Neural progenitor cell (in vitro differentiated cells): ENCODE results near the gene DISP2.
A peak's percentile ranks its signal among the peaks of the same experiment; 100 is the strongest.

ENCODE experiments used
- EZH2 ChIP-seq: fragments of 200-600 bp; sonication (generic); IDR thresholded peaks from 2 replicates; pipeline ENCODE4 v1.6.1; 2017; ENCODE audit warnings: antibody characterized with exemption, mild to moderate bottlenecking, moderate library complexity
- TF ChIP-seq, protein P1 (sequence below): fragments of 200-600 bp; sonication (generic); IDR thresholded peaks from 2 replicates; pipeline ENCODE4 v1.5.1; 2017; ENCODE audit warnings: antibody characterized with exemption, mild to moderate bottlenecking

DNA sequence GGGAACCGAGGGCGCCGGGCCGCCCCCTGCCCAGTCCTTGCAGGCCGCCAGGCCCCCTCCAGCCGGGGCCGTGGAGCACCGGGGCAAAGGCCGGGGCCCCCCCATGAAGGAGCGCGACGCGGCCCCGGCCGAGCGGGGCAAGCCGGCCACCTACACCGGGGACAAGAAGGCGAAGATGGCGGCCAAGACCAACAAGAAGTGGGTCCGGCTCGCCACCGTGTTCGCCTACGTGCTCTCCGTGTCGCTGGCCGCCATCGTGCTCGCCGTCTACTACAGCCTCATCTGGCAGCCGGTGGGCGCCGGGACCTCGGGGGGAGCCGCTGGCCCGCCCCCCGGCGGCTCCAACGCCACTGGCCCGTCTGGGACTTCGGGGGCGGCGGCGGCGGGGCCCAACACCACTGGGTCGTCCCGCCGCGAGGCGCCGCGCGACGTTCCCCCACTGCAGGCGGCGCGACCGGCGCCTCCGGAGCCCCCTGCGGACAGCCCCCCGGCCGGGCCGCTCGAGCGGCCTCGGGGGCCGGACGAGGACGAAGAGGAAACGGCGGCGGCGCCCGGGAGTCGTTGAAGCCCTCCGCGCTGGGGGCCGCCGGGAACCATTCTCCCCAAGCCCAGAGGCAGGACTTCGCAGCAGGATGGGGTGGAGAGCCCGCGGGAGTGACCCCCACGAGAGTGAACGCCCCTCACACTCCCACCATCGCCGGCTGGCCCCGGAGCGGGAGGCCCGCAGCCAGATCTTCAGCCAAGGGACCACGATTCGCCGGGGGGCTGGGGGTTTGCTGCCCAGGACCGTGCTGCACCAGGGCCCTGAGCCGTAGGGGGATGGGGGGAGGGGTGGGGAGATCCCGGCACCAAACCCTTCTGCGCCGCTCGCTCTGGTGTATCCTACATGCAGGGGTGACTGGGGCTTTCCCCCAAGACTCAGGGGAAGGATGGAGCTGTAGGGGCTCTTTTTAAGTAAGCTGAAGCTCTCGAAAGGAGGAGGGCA lies 33.8 kb upstream of the DISP2 start:
- TF ChIP-seq, protein P1, sequence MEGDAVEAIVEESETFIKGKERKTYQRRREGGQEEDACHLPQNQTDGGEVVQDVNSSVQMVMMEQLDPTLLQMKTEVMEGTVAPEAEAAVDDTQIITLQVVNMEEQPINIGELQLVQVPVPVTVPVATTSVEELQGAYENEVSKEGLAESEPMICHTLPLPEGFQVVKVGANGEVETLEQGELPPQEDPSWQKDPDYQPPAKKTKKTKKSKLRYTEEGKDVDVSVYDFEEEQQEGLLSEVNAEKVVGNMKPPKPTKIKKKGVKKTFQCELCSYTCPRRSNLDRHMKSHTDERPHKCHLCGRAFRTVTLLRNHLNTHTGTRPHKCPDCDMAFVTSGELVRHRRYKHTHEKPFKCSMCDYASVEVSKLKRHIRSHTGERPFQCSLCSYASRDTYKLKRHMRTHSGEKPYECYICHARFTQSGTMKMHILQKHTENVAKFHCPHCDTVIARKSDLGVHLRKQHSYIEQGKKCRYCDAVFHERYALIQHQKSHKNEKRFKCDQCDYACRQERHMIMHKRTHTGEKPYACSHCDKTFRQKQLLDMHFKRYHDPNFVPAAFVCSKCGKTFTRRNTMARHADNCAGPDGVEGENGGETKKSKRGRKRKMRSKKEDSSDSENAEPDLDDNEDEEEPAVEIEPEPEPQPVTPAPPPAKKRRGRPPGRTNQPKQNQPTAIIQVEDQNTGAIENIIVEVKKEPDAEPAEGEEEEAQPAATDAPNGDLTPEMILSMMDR, result no peak
- peak; percentile 48 for TF ChIP-seq EZH2
